H1 (cell line): Measurements from ENCODE around the gene CST11. TPM values are rescaled to one million over a fixed set of nuclear protein-coding genes. Genes with fewer than 3 reads are reported as not detected.

Experiments used
- TAF1 ChIP-seq: IDR thresholded peaks from 2 replicates; pipeline ENCODE4 v1.6.1; 2011; ENCODE audit warnings: mild to moderate bottlenecking, low read depth, low read length
- polyA plus RNA-seq, 7 experiments: library from polyadenylated mRNA; depleted of rRNA in 3 of 7; stranded (reverse) in 5 of 7; unstranded in 2 of 7; fragments of >200 nt in 5 of 7; fragments of 200-250 nt in 2 of 7; gene quantifications; 1 replicate in 5 of 7; 2 replicates in 1 of 7; 4 replicates in 1 of 7; pipeline versions ENCODE4 v1.2.1 to v1.2.3, GENCODE V29; 2011 to 2013; ENCODE audit warnings: missing spikeins in 2 of 7, mixed read lengths in 2 of 7
- total RNA-seq: library from RNA; stranded (reverse); fragmentation: NEBNext Ultra II Directional; extraction: Animal tissue kit (Norgen Biotek cat#: 25700); gene quantifications from 2 replicates; pipeline ENCODE4 v1.2.1, GENCODE V29; 2021

CST11 gene
- total and polyA plus RNA-seq, 2 of the 8 experiments (the other 6 are each of a cell fraction or from before 2014, with no cell fraction given), result 2.0 TPM; not detected in 1

DNA sequence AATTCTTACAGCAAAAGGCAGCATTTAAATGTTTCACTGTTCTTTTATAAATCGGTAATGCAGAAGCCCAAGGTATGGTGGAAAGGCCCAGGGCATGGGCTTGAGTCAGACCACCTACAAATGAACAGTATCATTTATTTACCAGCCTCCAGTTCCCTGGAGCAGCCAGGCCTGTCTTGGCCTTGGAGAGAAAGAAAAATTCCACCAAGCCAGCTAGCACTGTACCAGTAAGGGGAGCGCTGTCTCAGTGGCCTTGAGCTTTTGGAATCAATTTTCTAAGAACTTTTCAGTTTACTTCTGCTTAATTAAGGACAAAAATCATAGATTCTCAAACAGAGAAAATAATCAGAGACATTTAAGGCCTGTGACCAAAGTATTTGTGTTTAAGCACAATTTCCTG lies 43.7 kb downstream of the CST11 start (continued):
- TF ChIP-seq TAF1, result no peak
